Left ventricle myocardium inferior (tissue), 1 donor: ENCODE results near the gene DHRSX. TPM values are rescaled to one million over a fixed set of nuclear protein-coding genes. Genes with fewer than 3 reads are reported as not detected.

Experiments used
- DNase-seq: peaks from one replicate; pipeline ENCODE4 v3.0.0-alpha.2; 2020
- H3K27ac ChIP-seq: fragments of 200-600 bp; replicated peaks from 2 replicates; pipeline ENCODE4 v1.8.0; 2021
- H3K27me3 ChIP-seq: fragments of 200-600 bp; 2 replicates; pipeline ENCODE4 v1.8.0; 2021; ENCODE audit warnings: low read depth
- H3K36me3 ChIP-seq: fragments of 200-600 bp; 2 replicates; pipeline ENCODE4 v1.8.0; 2021
- H3K4me1 ChIP-seq: fragments of 200-600 bp; 2 replicates; pipeline ENCODE4 v1.8.0; 2021
- H3K4me3 ChIP-seq: fragments of 200-600 bp; 2 replicates; pipeline ENCODE4 v1.8.0; 2021; ENCODE audit warnings: mild to moderate bottlenecking, moderate library complexity
- H3K9me3 ChIP-seq: fragments of 200-600 bp; replicated peaks from 2 replicates; pipeline ENCODE4 v1.8.0; 2021
- intact Hi-C: fragments of 100-400 bp; cut with micrococcal nuclease; formaldehyde crosslinking; loops from one replicate; pipeline ENCODE4 v1.11.0; 2022
- total RNA-seq: library from RNA; stranded (reverse); fragmentation: NEBNext Ultra II Directional; extraction: Animal tissue kit (Norgen Biotek cat#: 25700); gene quantifications from one replicate; pipeline ENCODE4 v1.2.1, GENCODE V29; 2021
- TF ChIP-seq, protein P1 (sequence below): fragments of 200-600 bp; IDR thresholded peaks from 2 replicates; pipeline ENCODE4 v1.8.0; 2021; ENCODE audit warnings: antibody characterized with exemption, mild to moderate bottlenecking, borderline replicate concordance
- donor health status: DM: no; HTN: yes; CAD: no; lungs with severe emphysema.

DHRSX gene
- total RNA-seq, 1 donor from 2014 or later: 35.3 TPM

DNA sequence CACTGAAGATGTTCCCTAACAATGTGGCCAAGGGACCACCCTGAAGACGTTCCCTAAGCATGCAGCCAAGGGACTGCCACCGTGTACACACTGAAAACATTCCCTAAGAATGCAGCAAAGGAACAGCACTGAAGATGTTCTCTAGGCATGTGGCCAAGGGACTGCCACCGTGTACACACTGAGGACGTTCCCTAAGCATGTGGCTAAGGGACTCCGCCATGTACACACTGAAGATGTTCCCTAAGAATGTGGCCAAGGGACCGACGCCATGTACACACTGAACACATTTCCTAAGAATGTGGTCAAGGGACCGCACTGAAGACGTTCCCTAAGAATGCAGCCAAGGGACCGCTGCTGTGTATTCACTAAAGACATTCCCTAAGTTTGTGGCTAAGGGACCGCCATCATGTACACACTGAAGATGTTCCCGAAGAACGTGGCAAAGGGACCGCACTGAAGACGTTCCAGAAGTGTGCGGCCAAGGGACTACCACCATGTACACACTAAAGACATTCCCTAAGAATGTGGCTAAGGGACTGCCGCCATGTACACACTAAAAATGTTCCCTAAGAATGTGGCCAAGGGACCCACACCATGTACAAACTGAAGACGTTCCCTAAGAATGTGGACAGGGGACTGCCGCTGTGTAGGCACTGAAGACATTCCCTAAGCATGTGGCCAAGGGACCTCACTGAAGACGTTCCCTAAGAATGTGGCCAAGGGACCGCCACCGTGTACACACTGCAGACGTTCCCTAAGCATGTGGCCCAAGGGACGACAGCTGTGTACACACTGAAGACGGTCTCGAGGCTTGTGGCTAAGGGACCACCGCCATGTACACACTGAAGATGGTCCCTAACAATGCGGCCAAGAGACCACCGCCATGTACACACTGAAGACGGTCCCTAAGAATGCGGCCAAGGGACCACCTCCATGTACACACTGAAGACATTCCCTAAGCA lies 54.8 kb downstream of the DHRSX start:
- Histone ChIP-seq H3K4me3 (no peak overlapping the region), H3K36me3 (peaks cover 19% of the 10 kb centered on the region), H3K9me3 (no peaks in the 10 kb centered on the region), H3K4me1 (peaks cover 8% of the 10 kb centered on the region), H3K27me3 (no peaks in the 10 kb centered on the region), H3K27ac (no peak overlapping the region)
- TF ChIP-seq, protein P1, sequence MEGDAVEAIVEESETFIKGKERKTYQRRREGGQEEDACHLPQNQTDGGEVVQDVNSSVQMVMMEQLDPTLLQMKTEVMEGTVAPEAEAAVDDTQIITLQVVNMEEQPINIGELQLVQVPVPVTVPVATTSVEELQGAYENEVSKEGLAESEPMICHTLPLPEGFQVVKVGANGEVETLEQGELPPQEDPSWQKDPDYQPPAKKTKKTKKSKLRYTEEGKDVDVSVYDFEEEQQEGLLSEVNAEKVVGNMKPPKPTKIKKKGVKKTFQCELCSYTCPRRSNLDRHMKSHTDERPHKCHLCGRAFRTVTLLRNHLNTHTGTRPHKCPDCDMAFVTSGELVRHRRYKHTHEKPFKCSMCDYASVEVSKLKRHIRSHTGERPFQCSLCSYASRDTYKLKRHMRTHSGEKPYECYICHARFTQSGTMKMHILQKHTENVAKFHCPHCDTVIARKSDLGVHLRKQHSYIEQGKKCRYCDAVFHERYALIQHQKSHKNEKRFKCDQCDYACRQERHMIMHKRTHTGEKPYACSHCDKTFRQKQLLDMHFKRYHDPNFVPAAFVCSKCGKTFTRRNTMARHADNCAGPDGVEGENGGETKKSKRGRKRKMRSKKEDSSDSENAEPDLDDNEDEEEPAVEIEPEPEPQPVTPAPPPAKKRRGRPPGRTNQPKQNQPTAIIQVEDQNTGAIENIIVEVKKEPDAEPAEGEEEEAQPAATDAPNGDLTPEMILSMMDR: no peak
- DNase-seq: no peak
- intact Hi-C loops: no loop called here

DNA sequence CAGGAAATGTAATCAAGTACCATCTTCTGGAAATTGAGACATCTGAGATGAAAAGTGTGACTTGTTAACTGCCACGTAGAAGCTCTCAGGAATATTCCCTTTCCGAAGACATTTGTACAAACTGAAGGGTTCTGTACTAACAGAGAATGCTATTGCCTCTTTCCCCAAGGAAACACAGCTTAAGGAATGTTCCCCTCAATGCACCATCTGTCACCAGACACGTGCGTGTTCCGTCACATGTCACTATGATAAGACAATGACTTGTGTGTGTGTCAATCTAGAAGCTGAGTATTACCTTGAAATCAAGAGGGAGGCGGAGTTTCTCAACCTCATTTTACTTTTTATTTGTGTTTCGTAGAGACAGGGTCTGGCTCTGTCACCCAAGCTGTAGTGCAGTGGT lies 58.1 kb downstream of the DHRSX start:
- H3K27ac ChIP-seq: no peak overlapping the region
- intact Hi-C loops: no loop called here
- no peaks in the 10 kb centered on the region for H3K27me3 ChIP-seq
- DNase-seq: no peak
- H3K36me3 ChIP-seq: peaks cover 38% of the 10 kb centered on the region
- H3K4me1 ChIP-seq: peaks cover 3% of the 10 kb centered on the region
- no peaks in the 10 kb centered on the region for H3K9me3 ChIP-seq
- H3K4me3 ChIP-seq: no peak overlapping the region
- TF ChIP-seq, protein P1: no peak

DNA sequence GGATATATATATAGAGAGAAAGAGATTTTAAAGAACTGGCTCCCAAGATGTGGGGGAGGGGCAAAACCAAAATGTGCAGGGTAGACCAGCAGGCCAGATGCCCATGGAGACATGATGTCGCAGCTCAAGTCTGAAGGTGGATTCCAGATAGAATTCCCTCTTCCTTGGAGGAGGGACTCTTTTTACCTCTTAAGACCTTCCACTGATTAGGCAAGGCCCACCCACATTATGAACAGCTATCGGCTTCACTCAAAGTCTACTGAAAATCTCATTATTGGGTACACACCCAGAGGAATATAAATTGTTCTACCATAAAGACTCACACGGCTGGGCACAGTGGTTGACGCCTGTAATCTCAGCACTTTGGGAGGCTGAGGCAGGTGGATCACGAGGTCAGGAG lies 59.3 kb downstream of the DHRSX start:
- intact Hi-C loops: no loop called here
- Histone ChIP-seq H3K4me3 (no peak overlapping the region), H3K9me3 (no peaks in the 10 kb centered on the region), H3K27ac (no peak overlapping the region), H3K27me3 (no peaks in the 10 kb centered on the region), H3K4me1 (peaks cover 3% of the 10 kb centered on the region), H3K36me3 (peaks cover 28% of the 10 kb centered on the region)
- no peak for DNase-seq
- TF ChIP-seq, protein P1: no peak

DNA sequence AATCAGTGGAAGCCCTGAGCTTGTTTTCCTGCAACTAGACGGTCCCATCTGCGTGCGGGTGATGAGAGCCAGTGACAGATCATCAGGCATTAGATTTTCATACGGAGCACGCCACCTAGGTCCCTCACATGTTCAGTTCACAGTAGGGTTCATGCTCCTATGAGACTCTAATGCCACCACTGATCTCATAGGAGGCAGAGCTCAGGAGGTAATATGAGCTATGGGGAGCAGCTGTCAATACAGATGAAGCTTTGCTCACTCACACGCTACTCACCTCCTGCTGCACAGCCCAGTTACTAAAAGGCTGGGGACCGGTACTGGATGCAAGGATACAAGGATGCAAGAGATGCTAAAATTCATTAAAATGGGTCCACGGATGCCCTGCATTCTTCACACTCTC lies 61.2 kb downstream of the DHRSX start:
- intact Hi-C loops: no loop called here
- peaks cover 29% of the 10 kb centered on the region for H3K36me3 ChIP-seq
- no peak for DNase-seq
- no peaks in the 10 kb centered on the region for H3K27me3 ChIP-seq
- H3K27ac ChIP-seq: no peak overlapping the region
- peaks cover 3% of the 10 kb centered on the region for H3K4me1 ChIP-seq
- no peak overlapping the region for H3K4me3 ChIP-seq
- TF ChIP-seq, protein P1: no peak
- H3K9me3 ChIP-seq: no peaks in the 10 kb centered on the region

DNA sequence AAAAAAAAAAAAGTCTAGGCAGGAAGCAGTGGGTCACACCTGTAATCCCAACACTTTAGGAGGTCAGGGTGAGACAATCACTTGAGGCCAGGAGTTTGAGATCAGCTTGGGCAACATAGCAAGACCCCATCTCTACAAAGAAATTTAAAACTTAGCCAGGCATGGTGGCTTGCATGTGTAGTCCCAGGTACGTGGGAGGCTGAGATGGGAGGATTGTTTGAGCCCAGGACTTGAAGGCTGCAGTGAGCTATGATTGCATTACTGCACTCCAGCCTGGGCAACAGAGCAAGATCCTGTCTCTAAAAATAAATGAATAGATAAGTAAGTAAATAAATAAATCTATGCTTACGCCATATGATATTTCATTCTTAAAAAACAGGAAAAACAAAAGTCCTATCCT lies 65.3 kb downstream of the DHRSX start:
- H3K36me3 ChIP-seq: peaks cover 30% of the 10 kb centered on the region
- H3K9me3 ChIP-seq: no peaks in the 10 kb centered on the region
- H3K4me3 ChIP-seq: no peak overlapping the region
- H3K27me3 ChIP-seq: no peaks in the 10 kb centered on the region
- intact Hi-C loops: no loop called here
- no peak for DNase-seq
- H3K27ac ChIP-seq: no peak overlapping the region
- peaks cover 11% of the 10 kb centered on the region for H3K4me1 ChIP-seq
- TF ChIP-seq, protein P1: no peak
